Eye (tissue), 1 donor: ENCODE results near the gene ZNF575.

Source experiments
- DNase-seq: peaks from one replicate; pipeline ENCODE4 v3.0.0-alpha.2; 2015

ZNF575 gene

GRCh38 chr19:43532962-43533545 lies at the start of gene ZNF575:
ZNF575 (plus strand) TSS chr19:43533188; CDS start chr19:43534423, 1,235 bp downstream.
- DNase-seq: peak; percentile 98

- DNase-seq: no peak
These were observed 49.7 kb upstream of the ZNF575 start for GRCh38 chr19:43483281-43483680.

GRCh38 chr19:43485951-43486350 lies 47.0 kb upstream of the ZNF575 start:
- no peak for DNase-seq

GRCh38 chr19:43486412-43486811 lies 46.6 kb upstream of the ZNF575 start:
- DNase-seq: no peak

GRCh38 chr19:43488179-43488578 lies 44.8 kb upstream of the ZNF575 start:
- no peak for DNase-seq

- no peak for DNase-seq
These were observed 43.7 kb upstream of the ZNF575 start for GRCh38 chr19:43489310-43489709.

GRCh38 chr19:43489979-43490599 lies 42.9 kb upstream of the ZNF575 start:
- no peak for DNase-seq

- no peak for DNase-seq
These were observed 42.2 kb upstream of the ZNF575 start for GRCh38 chr19:43490759-43491158.

GRCh38 chr19:43495082-43495481 lies 37.9 kb upstream of the ZNF575 start:
- DNase-seq: no peak

GRCh38 chr19:43496960-43497359 lies 36.0 kb upstream of the ZNF575 start:
- DNase-seq: no peak

GRCh38 chr19:43498233-43498842 lies 34.6 kb upstream of the ZNF575 start:
- DNase-seq: peak; percentile 29

- no peak for DNase-seq
These were observed 33.9 kb upstream of the ZNF575 start for GRCh38 chr19:43499042-43499441.

- DNase-seq: peak; percentile 66
These were observed 31.1 kb upstream of the ZNF575 start for GRCh38 chr19:43501661-43502418.

GRCh38 chr19:43502419-43502976 lies 30.5 kb upstream of the ZNF575 start:
- DNase-seq: peak; percentile 8

GRCh38 chr19:43503501-43504425 lies 29.2 kb upstream of the ZNF575 start:
- peak; percentile 98 for DNase-seq

- DNase-seq: no peak
These were observed 28.4 kb upstream of the ZNF575 start, which contains the start of gene PHLDB3 for GRCh38 chr19:43504426-43505185. PHLDB3 (minus strand) TSS chr19:43504746; CDS start chr19:43504118, 628 bp downstream.

- no peak for DNase-seq
These were observed 27.9 kb upstream of the ZNF575 start for GRCh38 chr19:43505186-43505456.

- no peak for DNase-seq
These were observed 27.0 kb upstream of the ZNF575 start for GRCh38 chr19:43505941-43506340.

GRCh38 chr19:43506629-43507028 lies 26.4 kb upstream of the ZNF575 start:
- DNase-seq: no peak

- DNase-seq: no peak
These were observed 25.1 kb upstream of the ZNF575 start for GRCh38 chr19:43507880-43508279.

- no peak for DNase-seq
These were observed 22.3 kb upstream of the ZNF575 start for GRCh38 chr19:43510713-43511112.

- DNase-seq: no peak
These were observed 21.7 kb upstream of the ZNF575 start for GRCh38 chr19:43511324-43511723.
